GM18499 (cell line): ENCODE data around the gene LBR.
"Not testable (repeated sequence)": the region's sequence is repeated elsewhere in the genome, so short reads cannot be mapped to it uniquely, and the experiment has no call there.

ENCODE experiments used
- ATAC-seq: cut with Tn5 transposase; IDR thresholded peaks from one replicate; pipeline ENCODE4 v1.9.1; 2021; ENCODE audit warnings: moderate number of reproducible peaks; ENCODE audit not compliant: insufficient read depth, unreplicated experiment

Gene LBR

DNA sequence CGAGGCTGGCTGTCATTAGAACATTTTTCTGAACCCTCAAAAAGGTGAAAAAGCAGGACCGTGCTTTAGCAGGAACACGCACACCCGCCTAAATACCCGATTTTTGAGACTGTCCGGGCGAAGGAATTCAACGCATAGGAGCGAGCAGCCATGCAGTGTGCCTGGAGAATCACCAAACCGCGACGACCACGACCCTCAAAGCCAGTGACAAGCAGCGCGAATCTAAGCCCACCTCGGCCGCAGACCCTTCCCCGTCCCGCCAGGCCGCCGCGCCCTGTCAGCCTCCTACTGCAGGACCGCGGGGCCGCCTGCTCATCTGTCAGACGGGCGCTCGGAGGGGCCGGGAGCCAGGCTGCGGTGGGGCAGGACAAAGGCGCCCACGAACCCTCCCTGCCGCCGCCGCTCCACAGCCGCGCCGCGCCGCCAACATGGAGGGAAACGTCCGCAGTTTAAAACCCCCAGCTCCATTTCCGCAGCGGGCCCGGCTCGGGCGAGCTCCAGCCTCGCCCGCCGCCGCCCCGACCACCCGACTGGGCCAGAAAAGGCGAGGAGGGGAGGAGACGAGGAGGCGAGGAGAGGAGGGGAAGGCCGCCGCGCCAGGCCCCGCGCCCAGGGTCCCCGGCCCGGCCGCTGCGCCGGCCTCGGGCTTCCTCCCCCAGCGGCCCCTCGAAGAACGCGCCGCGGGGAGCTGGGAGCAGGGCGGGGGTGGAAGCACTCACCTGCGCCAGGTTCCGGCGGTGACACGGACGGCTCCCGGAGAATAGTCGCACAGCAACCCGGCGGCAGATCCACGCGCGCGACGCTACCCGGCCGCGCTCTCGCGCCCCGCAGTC lies at the start of gene LBR:
LBR (minus strand) TSS at position 804 of the 833 bp plus-strand sequence. CDS start 3,963 bp downstream, outside the sequence.
- ATAC-seq, result peak; percentile 20

DNA sequence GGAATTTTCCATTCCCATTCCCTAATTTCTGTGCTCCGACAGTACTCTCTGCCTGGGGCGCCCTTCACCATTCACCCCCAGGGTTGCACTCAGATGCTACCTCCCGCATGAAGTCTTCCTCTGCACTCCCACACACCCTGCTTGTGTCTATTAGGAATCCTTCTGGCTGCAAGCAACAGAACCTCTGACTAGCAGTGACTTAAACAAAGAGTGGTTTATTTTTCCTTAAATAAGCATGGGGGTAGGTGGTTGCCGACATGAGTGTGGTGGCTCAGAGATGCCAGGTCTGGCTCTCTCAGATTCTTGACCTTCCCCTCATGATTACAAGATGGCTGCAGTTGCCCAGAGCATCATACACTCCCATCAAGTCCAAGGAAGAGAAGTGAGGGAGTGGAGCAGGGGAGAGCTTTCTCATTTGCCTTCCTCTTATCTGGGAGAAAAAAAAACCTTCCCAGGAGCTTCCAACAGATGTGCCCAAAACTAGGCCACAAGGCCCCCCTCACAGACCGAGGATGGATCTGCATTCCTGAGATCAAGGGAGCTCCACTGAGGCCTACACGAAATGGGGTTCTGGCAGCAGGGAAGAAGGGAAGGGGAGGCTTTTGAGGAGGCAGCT lies 49.6 kb upstream of the LBR start:
- ATAC-seq, result no peak

DNA sequence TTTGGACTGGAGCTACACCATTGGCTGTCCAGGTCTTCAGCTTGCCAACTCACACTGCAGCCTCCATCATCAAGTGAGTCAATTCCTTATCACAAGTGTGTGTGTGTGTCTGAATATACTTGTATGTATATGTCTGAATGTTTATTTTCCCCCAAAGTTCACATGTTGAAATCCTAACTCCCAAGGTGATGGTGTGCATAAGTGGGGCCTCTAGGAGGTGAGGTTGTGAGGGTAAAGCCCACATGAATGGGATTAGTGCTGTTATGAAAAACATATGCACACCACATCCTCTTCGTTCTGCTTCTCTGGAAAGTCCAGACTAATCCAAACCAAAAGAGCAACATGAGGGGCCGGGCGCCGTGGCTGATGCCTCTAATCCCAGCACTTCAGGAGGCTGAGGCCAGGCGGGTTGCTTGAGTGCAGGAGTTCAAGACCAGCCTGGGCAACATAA lies 48.7 kb upstream of the LBR start:
- no peak for ATAC-seq

GRCh38 chr1:225476100-225476511 lies 48.3 kb upstream of the LBR start:
- ATAC-seq, result no peak

- no peak for ATAC-seq
Measured at GRCh38 chr1:225474986-225475820, 47.4 kb upstream of the LBR start.

DNA sequence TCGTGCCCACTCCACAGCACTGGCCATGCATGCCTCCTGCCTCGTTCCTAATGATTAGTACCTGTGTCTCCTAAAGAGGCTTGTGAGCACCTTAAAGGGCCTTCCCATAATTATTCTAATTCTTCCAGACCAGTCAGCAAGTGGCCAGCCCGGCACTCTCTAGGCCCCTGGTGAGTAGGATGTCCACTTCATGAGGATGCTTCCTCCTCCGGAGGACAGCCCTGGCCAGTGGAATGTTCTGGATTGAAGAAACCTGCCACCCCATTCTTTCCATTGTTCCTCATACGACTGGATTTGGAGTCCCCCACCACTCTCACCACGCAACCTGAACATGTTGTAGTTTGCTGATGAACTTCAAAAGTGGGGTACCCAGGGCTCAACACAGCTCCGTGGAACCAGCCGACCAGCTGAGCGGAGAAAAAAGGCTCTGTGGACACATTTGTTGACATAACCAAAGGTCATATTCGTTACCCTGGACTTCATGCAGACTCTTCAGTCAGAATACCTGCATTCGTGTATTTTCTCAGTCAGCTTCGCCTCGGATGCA lies 46.7 kb upstream of the LBR start:
- no peak for ATAC-seq

- ATAC-seq, result not testable (repeated sequence)
Measured at GRCh38 chr1:225473676-225474438, 46.0 kb upstream of the LBR start.

DNA sequence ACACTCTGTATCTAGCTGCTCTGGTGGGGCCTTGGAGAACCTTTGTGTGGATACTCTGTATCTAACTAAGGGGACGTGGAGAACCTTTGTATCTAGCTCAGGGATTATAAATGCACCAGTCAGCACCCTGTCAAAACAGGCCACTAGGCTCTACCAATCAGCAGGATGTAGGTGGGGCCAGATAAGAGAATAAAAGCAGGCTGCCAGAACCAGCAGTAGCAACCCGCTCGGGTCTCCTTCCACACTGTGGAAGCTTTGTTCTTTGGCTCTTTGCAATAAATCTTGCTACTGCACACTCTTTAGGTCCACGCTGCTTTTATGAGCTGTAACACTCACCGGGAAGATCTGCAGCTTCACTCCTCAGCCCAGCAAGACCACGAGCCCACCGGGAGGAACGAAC lies 45.4 kb upstream of the LBR start:
- ATAC-seq, result not testable (repeated sequence)

DNA sequence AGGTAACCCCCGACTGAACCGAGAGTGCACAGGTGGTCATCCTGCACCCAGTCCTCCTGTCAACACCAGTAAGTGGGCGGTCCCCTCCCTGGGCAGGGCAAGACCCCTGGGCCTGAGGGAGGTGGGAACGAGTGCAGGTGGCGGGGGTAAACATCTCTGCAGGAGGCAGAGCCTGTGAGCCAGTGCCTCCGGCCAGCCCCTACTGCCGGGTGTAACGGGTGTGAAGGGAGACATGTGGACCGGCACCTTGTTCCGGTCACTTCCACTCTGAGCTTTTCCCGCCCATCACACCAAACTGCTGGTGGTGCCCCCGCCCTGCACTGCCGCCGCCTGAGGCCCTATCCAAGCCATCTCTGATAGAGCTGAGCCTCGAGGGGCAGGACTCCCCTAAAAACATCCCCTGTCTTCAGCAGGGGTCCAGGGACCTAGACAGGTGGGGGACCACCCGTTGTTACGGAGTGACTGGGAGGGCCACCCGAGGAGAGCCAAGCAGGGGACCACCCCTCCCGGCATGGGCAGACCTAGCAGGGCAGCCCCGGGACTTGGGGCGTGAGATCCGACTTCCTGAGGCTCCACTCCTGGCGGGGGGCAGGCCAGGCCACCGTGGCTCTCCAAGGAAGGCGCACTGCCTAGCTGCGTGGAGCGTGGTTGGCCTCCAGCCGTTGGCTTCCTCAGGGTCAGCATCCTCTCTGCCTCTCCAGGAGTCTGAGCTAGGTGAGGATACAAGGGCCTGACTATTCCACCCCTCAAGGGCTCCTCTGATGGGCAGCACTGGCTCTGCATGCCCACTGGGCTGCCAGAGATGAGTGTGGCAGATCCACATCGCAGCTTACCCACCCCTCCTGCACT lies 43.8 kb upstream of the LBR start:
- ATAC-seq, result no peak

GRCh38 chr1:225471109-225471452 lies 43.2 kb upstream of the LBR start:
- ATAC-seq, result no peak

GRCh38 chr1:225470211-225471108 lies 42.6 kb upstream of the LBR start:
- no peak for ATAC-seq

DNA sequence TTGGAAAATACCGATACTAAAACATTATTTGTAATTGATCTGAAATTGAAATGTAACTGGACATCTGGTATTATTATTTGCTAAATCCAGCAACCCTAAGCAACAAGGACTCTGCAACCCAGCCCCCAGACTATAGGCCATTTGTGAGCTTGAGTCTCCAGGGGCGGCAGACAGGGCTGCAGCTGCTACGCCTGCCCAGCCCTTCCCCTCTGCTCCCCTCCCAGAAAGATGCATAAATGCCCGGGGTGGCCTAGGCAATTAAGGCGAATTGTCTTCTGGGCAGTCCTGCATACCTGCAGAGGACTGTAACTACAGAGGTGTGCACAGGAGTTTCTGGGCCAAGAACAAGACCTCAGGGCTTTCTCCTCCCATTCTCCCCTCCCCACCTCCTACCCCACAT lies 41.2 kb upstream of the LBR start:
- ATAC-seq, result no peak

- ATAC-seq, result no peak
Measured at GRCh38 chr1:225468270-225469020, 40.6 kb upstream of the LBR start.

DNA sequence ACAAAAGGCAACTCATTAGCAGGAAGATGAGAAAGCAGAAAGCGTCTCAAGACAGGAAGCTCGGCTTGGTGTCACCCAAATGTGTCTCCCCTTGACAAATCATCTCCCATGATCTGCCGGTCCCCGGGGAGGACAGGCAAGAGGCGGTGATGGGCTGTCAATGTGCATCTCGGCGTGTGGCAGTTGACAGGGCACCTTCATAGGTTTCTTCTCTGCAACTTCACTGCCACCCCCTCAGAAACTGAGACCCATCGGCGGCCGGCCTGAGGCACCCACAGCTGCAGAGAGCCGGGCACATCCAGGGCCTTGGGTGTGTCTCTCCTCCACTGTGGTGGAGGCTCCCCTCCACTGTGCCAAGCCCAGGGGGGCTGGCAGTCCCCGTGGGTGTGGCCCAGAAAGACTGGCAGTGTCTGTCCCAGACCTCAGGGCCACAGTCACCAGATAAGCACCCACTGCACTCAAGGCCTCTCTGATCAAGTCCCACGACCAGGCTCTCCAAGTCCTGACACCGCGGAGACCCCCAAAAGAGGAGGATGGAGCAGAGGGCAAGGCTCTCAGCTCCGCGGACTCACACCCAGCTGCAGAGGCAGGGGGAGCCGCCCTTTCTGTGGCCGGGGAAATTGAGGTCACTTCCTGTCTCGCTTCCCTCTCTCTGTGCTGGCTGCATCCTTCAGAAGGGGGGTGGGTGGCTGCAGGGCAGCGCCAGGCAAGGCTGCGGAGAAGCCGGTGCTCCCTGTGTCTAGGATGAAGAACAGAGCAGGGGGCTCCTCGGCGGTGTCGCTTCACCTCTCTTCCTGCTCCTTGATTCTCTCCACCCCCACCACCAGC lies 39.6 kb upstream of the LBR start:
- peak; percentile 82 for ATAC-seq

DNA sequence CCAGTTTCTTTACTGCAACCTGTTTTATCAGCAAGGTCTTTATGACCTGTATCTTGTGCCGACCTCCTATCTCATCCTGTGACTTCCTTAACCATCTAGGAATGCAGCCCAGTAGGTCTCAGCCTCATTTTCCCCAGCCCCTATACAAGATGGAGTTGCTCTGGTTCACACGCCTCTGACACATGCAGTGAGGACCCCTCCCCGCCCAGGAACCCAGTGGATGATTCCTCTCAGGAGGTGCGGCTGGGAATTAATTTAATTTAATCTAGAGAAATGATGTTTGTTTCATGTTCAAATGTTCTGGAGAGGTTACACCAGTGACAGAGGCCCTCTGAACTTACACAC lies 39.0 kb upstream of the LBR start:
- ATAC-seq, result no peak

DNA sequence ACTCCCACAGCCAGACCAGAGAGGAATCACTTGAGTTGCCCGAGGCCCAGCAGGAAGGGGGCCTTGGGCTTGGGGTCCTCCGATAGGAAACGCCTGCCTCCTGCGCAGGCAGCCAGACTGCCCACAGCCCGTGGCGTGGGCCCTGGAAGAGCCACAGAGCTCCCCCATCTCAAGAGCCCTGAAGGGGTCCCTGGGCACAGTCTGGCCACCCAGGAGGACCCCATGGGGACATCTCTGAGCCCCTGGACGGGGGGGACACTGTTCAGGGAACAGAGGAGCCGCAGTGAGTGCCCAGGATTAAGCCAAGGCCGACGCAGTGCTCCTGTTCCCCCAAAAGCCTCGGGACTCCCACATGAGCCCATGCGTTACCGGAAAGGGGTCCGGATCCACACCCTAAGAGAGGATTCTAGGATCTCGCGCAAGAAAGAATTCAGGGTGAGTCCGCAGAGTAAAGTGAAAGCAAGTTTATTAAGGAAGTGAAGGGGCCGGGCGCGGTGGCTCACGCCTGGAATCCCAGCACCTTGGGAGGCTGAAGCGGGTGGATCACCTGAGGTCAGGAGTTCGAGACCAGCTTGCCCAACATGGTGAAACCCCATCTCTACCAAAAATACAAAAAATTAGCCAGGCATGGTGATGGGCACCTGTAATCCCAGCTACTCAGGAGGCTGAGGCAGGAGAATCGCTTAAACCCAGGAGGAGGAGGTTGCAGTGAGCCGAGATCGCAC lies 38.1 kb upstream of the LBR start:
- ATAC-seq, result no peak
